ENCODE results near the gene ITPR1. TPM values are rescaled to one million over a fixed set of nuclear protein-coding genes. Genes with fewer than 3 reads are reported as not detected.

The ITPR1 gene
- total RNA-seq, 1 donor from 2014 or later, result 11.2 TPM

GRCh38 chr3:4549896-4550295, 56.7 kb downstream of the ITPR1 start:
- DNase-seq (ENCODE audit: low spot score, unreplicated experiment), result no peak
- Mint-ChIP-seq H3K9me3 (ENCODE audit: low read depth) (no peaks in the 10 kb centered on the region), H3K36me3 (ENCODE audit: insufficient read depth) (no peaks in the 10 kb centered on the region), H3K27ac (peak overlapping the region; percentile 49), H3K4me1 (ENCODE audit: low read depth) (peaks cover 43% of the 10 kb centered on the region), H3K27me3 (no peaks in the 10 kb centered on the region), H3K4me3 (ENCODE audit: low read depth) (no peak overlapping the region)
- TF ChIP-seq CTCF (IDR thresholded peaks at IDR 0.05; ENCODE audit: unreplicated experiment), result no peak

- Mint-ChIP-seq H3K4me1 (ENCODE audit: low read depth) (peaks cover 43% of the 10 kb centered on the region), H3K36me3 (ENCODE audit: insufficient read depth) (no peaks in the 10 kb centered on the region), H3K27ac (no peak overlapping the region), H3K27me3 (no peaks in the 10 kb centered on the region), H3K4me3 (ENCODE audit: low read depth) (no peak overlapping the region), H3K9me3 (ENCODE audit: low read depth) (no peaks in the 10 kb centered on the region)
- no peak for TF ChIP-seq CTCF (IDR thresholded peaks at IDR 0.05; ENCODE audit: unreplicated experiment)
- no peak for DNase-seq (ENCODE audit: low spot score, unreplicated experiment)
Measured at GRCh38 chr3:4551051-4551711, 58.0 kb downstream of the ITPR1 start.

GRCh38 chr3:4551794-4552442, 58.8 kb downstream of the ITPR1 start:
- H3K4me1 Mint-ChIP-seq (ENCODE audit: low read depth), result peaks cover 42% of the 10 kb centered on the region
- H3K27me3 Mint-ChIP-seq, result no peaks in the 10 kb centered on the region
- no peaks in the 10 kb centered on the region for H3K36me3 Mint-ChIP-seq (ENCODE audit: insufficient read depth)
- no peak for TF ChIP-seq CTCF (IDR thresholded peaks at IDR 0.05; ENCODE audit: unreplicated experiment)
- no peaks in the 10 kb centered on the region for H3K9me3 Mint-ChIP-seq (ENCODE audit: low read depth)
- no peak overlapping the region for H3K4me3 Mint-ChIP-seq (ENCODE audit: low read depth)
- DNase-seq (ENCODE audit: low spot score, unreplicated experiment), result no peak
- H3K27ac Mint-ChIP-seq, result no peak overlapping the region

GRCh38 chr3:4552811-4553210, 59.7 kb downstream of the ITPR1 start:
- Mint-ChIP-seq H3K27ac (no peak overlapping the region), H3K9me3 (ENCODE audit: low read depth) (no peaks in the 10 kb centered on the region), H3K27me3 (no peaks in the 10 kb centered on the region), H3K4me1 (ENCODE audit: low read depth) (peaks cover 36% of the 10 kb centered on the region), H3K36me3 (ENCODE audit: insufficient read depth) (no peaks in the 10 kb centered on the region), H3K4me3 (ENCODE audit: low read depth) (no peak overlapping the region)
- no peak for DNase-seq (ENCODE audit: low spot score, unreplicated experiment)
- no peak for TF ChIP-seq CTCF (IDR thresholded peaks at IDR 0.05; ENCODE audit: unreplicated experiment)

- H3K9me3 Mint-ChIP-seq (ENCODE audit: low read depth), result peaks cover 7% of the 10 kb centered on the region
- peaks cover 42% of the 10 kb centered on the region for H3K4me1 Mint-ChIP-seq (ENCODE audit: low read depth)
- no peak for TF ChIP-seq CTCF (IDR thresholded peaks at IDR 0.05; ENCODE audit: unreplicated experiment)
- H3K36me3 Mint-ChIP-seq (ENCODE audit: insufficient read depth), result no peaks in the 10 kb centered on the region
- H3K4me3 Mint-ChIP-seq (ENCODE audit: low read depth), result no peak overlapping the region
- H3K27me3 Mint-ChIP-seq, result no peaks in the 10 kb centered on the region
- H3K27ac Mint-ChIP-seq, result no peak overlapping the region
- no peak for DNase-seq (ENCODE audit: low spot score, unreplicated experiment)
Measured at GRCh38 chr3:4561661-4562060, 68.5 kb downstream of the ITPR1 start.
